Measurements from ENCODE around the gene TMEM91. TPM values are rescaled to one million over a fixed set of nuclear protein-coding genes. Genes with fewer than 3 reads are reported as not detected.

The TMEM91 gene
- total and polyA plus RNA-seq, 9 of the 15 experiments (the other 6 are each of a cell fraction or from before 2014, with no cell fraction given) = 1.2 to 5.2 (median 2.7) TPM

DNA sequence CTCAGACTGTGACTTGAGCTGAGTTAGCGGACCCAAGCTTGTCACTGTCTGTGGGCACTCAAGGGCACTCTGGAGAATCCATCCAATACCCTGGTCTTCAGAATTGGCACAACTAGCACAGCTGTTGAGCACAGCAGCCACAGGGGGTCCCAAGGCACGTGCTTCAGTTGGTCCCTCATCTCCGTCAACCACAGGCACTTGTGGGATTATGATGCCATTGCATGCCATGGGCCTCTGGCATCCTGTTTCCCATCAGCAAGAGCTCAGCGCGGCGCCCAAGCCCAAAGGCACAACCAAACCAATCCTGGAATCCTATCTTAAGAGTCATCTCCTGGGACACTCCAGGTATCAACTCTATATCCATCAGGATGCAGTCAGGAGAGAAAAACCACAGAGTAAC, 54.6 kb downstream of the TMEM91 start:
- peaks cover 16 to 47% of the 10 kb centered on the region in 2 experiments; a peak in 4 of 5 replicates for H3K4me1 ChIP-seq (replicated peaks in 1 of 2; ENCODE audit: control insufficient read depth in 2 of 2, insufficient read depth in 2 of 2, low read length in 2 of 2)
- H3K4me3 ChIP-seq = no peak overlapping the region
- WGBS (ENCODE audit: insufficient coverage, low coverage, missing lambda C conversion rate) = 89% methylated on average over 6 of the region's 6 CpGs
- no peak overlapping the region for H3K9ac ChIP-seq (ENCODE audit: insufficient read depth in 1 of 2, low read depth in 2 of 2, low read length in 2 of 2)
- POLR2A ChIA-PET = interaction anchor here (0.6 to 1.5 kb wide), 4 partner anchors 9 to 651 kb away, joined by 3 to 11 read pairs (median 3); partner anchors contain the start of genes DMAC2 and ERICH4
- H3K27ac ChIP-seq (ENCODE audit: extremely low read depth, low read depth, low read length) = no peak overlapping the region
- no peaks in the 10 kb centered on the region for H3K9me1 ChIP-seq (ENCODE audit: control insufficient read depth, insufficient read depth, low read length)
- intact Hi-C loops (cut with micrococcal nuclease) = loop anchor here (5.0 to 10.0 kb wide), 2 partner anchors 34 to 66 kb away; partner anchors contain the start of genes B9D2, BCKDHA and EXOSC5
- in situ Hi-C loops (cut with MboI) = no loop called here
- no peaks in the 10 kb centered on the region for H3K9me3 ChIP-seq (replicated peaks; ENCODE audit: control insufficient read depth, insufficient read depth, low read depth, low read length)
- peaks cover 8% of the 10 kb centered on the region; the same call in 2 of the 3 replicates for H3K79me2 ChIP-seq (ENCODE audit: control insufficient read depth, insufficient read depth, low read length)
- H2AFZ ChIP-seq (ENCODE audit: low read depth, low read length) = no peak overlapping the region
- DNase-seq (ENCODE audit: extremely low read depth in 1 of 4, low spot score in 3 of 4) = no peak
- no peak for FAIRE-seq
- H3K4me2 ChIP-seq (ENCODE audit: insufficient read depth, low read length) = no peak overlapping the region
- ATAC-seq = no peak
- BruUV-seq (replicated peaks) = TSS peak; percentile 37
- no peaks in the 10 kb centered on the region; the same call in 1 of the 2 replicates for H4K20me1 ChIP-seq (replicated peaks; ENCODE audit: control insufficient read depth, insufficient read depth, low read length)
- peaks cover 36% of the 10 kb centered on the region for H3K36me3 ChIP-seq (ENCODE audit: control insufficient read depth, insufficient read depth, low read length)
- CTCF ChIA-PET (ENCODE audit: low intra/inter-chr PET ratio) = no interaction called here
- H3K27me3 ChIP-seq (ENCODE audit: control insufficient read depth in 2 of 2, insufficient read depth in 2 of 2, low read length in 2 of 2) = no peaks in the 10 kb centered on the region
- TF ChIP-seq, protein P1, sequence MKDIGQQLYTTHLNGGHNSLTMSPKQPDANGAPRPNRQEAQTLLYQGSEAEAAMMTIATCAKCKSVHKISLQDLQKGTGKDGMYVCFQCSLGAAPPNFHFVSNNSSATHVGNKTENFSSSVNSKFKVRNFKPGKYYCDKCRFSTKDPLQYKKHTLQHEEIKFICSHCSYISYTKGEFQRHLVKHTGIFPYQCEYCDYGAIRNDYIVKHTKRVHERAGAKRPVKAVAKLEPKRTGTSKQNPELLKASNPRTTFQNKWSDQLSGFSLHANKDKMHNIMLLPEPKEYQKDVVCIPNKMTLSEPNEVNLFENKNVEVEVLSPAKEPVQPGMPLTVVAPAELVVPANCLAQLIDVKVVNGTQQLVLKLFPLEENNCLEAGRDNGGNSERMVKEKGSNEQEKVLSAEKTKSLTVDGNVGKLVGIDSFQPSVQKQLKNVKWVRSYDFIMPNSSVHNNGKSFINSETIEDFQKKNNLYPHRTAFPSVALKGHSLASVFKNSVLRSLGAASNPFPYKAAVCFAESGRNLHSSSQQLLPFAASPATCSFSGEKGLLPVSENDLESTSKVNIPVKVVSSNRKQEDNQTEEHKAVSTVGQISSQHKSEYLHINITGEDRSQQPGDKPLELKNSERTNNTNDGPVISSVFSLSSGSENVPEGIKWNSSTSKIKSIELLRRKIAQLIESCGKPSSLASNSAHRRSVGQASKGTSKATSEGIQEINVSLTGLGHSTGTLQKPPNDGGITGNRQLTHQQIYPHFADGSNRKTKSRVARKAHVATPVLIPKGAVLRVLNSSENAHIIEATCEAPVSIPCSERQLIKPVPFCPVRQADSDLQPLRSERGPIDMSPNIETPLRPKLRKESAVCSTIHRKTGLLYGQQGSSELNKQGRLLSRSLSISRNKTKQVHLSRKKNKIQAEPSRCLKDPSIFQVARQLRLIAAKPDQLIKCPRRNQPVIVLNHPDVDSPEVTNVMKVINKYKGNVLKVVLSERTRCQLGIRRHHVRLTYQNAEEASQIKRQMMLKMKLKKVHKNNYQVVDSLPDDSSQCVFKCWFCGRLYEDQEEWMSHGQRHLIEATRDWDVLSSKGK (CRISPR knock-in tag; IDR thresholded peaks at IDR 0.05) = no peak
- TF ChIP-seq, protein P2, sequence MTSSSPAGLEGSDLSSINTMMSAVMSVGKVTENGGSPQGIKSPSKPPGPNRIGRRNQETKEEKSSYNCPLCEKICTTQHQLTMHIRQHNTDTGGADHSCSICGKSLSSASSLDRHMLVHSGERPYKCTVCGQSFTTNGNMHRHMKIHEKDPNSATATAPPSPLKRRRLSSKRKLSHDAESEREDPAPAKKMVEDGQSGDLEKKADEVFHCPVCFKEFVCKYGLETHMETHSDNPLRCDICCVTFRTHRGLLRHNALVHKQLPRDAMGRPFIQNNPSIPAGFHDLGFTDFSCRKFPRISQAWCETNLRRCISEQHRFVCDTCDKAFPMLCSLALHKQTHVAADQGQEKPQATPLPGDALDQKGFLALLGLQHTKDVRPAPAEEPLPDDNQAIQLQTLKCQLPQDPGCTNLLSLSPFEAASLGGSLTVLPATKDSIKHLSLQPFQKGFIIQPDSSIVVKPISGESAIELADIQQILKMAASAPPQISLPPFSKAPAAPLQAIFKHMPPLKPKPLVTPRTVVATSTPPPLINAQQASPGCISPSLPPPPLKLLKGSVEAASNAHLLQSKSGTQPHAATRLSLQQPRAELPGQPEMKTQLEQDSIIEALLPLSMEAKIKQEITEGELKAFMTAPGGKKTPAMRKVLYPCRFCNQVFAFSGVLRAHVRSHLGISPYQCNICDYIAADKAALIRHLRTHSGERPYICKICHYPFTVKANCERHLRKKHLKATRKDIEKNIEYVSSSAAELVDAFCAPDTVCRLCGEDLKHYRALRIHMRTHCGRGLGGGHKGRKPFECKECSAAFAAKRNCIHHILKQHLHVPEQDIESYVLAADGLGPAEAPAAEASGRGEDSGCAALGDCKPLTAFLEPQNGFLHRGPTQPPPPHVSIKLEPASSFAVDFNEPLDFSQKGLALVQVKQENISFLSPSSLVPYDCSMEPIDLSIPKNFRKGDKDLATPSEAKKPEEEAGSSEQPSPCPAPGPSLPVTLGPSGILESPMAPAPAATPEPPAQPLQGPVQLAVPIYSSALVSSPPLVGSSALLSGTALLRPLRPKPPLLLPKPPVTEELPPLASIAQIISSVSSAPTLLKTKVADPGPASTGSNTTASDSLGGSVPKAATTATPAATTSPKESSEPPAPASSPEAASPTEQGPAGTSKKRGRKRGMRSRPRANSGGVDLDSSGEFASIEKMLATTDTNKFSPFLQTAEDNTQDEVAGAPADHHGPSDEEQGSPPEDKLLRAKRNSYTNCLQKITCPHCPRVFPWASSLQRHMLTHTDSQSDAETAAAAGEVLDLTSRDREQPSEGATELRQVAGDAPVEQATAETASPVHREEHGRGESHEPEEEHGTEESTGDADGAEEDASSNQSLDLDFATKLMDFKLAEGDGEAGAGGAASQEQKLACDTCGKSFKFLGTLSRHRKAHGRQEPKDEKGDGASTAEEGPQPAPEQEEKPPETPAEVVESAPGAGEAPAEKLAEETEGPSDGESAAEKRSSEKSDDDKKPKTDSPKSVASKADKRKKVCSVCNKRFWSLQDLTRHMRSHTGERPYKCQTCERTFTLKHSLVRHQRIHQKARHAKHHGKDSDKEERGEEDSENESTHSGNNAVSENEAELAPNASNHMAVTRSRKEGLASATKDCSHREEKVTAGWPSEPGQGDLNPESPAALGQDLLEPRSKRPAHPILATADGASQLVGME (CRISPR knock-in tag; IDR thresholded peaks at IDR 0.05) = no peak
- TF ChIP-seq ZFP1 (CRISPR knock-in tag; IDR thresholded peaks at IDR 0.05) (no peak), WHSC1 (IDR thresholded peaks at IDR 0.05; ENCODE audit: low read length) (no peak), ILF3 (IDR thresholded peaks at IDR 0.05; ENCODE audit: borderline replicate concordance) (no peak), TRIM28 (IDR thresholded peaks at IDR 0.05) (no peak), EWSR1 (IDR thresholded peaks at IDR 0.05; ENCODE audit: borderline replicate concordance, low read depth, partially characterized antibody) (no peak), FOXK1 (CRISPR knock-in tag; IDR thresholded peaks at IDR 0.05; ENCODE audit: borderline replicate concordance) (no peak), CBX2 (IDR thresholded peaks at IDR 0.05; ENCODE audit: insufficient read depth, low read length, poor library complexity, severe bottlenecking) (no peak), BRD4 (IDR thresholded peaks at IDR 0.05) (no peak), GATA2 (CRISPR knock-in tag; IDR thresholded peaks at IDR 0.05) (no peak), ZNF134 (CRISPR knock-in tag; conservative IDR thresholded peaks at IDR 0.05) (no peak)
- TF ChIP-seq, protein P3, sequence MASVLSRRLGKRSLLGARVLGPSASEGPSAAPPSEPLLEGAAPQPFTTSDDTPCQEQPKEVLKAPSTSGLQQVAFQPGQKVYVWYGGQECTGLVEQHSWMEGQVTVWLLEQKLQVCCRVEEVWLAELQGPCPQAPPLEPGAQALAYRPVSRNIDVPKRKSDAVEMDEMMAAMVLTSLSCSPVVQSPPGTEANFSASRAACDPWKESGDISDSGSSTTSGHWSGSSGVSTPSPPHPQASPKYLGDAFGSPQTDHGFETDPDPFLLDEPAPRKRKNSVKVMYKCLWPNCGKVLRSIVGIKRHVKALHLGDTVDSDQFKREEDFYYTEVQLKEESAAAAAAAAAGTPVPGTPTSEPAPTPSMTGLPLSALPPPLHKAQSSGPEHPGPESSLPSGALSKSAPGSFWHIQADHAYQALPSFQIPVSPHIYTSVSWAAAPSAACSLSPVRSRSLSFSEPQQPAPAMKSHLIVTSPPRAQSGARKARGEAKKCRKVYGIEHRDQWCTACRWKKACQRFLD (CRISPR knock-in tag; IDR thresholded peaks at IDR 0.05) = no peak

All from K562 (cell line).